GM18526 (cell line): ENCODE data around the gene TBCD.

Experiments
- POLR2A ChIP-seq: IDR thresholded peaks from 3 replicates; pipeline ENCODE4 v1.6.1; 2011; ENCODE audit not compliant: insufficient read length; ENCODE audit errors: extremely low read depth

Gene TBCD

DNA sequence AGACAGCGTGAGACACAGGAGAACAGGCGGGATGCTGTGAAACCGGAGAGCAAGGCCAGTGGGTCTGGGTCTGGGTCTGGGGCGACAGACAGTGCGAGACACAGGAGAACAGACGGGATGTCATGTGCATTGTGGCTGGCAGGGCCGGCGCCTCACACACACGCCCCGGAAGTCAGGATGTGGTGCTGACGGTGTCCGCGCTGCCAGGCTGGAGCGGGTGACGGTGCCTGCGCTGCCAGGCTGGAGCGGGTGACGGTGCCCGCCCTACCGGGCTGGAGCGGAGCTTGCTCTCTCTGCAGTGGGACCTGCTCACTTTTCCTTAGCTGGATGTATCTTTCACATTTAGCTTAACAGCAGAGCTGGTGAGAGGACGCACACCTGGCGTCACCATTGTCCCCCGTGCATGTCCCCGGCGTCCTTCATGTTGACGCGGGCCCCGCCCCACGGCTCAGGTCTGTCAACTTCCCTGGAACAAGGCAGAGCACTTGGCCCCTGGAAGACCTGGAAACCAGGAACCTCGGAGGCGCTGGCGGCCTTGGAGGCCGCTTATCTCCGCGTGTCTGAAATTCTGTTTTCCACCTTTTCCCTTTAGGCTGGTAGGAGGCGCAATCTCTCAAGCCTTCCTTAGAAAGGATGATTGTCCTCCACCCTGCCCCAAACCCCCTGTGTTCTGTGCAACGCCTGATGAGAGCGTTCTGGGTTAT lies 131.0 kb downstream of the TBCD start:
- no peak for TF ChIP-seq POLR2A

- TF ChIP-seq POLR2A = no peak
Observed at GRCh38 chr17:82883419-82884031, 131.7 kb downstream of the TBCD start.

DNA sequence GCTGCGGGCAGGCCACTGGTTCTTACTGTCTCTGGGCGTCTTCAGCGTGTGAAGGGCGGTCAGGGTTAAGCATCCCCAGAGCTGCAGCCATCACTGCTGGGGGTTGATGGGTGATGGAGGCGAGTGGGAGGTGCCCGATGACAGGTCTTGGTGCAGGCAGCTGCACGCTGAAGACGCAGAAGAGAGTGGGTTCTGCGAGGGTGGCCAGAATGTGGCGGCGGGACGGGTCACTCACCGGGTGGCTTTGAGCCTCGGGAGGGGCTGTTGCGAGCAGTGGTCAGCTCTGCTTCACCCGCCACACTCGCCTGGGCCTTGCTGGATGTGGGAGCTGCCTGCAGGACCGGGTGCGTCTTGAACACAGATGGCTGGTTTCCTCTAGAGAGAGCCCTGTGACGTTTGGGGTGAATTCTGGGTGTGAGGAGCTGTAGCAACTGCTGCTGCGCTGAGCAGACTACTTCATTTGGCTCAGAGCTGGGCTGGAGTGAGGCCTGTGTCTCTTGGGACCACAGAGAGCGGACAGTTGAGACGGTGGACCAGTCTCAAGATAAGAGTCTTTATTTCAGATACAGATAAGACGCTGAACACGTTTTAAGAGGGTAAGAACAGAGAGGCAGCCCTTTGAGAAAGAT lies 132.6 kb downstream of the TBCD start:
- TF ChIP-seq POLR2A = no peak

DNA sequence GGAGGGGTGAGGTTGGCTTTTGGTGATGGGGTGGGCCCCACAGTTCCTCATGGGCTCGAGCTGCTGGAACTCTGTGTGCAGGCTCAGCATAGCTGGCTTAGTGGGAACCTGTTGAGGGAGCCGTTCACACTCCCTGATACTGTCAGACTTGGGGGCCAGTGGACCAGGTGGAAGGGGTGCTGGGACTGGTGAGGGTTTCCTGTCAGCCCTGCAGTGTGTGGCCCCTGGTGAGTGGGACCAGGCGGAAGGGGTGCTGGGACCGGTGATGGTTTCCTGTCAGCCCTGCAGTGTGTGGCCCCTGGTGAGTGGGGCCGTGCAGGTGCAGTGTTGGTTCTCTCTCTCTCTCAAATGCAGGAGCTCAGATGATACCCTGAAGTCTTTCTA lies 133.1 kb downstream of the TBCD start:
- TF ChIP-seq POLR2A = no peak

GRCh38 chr17:82887255-82888164 lies 135.6 kb downstream of the TBCD start:
- no peak for TF ChIP-seq POLR2A

DNA sequence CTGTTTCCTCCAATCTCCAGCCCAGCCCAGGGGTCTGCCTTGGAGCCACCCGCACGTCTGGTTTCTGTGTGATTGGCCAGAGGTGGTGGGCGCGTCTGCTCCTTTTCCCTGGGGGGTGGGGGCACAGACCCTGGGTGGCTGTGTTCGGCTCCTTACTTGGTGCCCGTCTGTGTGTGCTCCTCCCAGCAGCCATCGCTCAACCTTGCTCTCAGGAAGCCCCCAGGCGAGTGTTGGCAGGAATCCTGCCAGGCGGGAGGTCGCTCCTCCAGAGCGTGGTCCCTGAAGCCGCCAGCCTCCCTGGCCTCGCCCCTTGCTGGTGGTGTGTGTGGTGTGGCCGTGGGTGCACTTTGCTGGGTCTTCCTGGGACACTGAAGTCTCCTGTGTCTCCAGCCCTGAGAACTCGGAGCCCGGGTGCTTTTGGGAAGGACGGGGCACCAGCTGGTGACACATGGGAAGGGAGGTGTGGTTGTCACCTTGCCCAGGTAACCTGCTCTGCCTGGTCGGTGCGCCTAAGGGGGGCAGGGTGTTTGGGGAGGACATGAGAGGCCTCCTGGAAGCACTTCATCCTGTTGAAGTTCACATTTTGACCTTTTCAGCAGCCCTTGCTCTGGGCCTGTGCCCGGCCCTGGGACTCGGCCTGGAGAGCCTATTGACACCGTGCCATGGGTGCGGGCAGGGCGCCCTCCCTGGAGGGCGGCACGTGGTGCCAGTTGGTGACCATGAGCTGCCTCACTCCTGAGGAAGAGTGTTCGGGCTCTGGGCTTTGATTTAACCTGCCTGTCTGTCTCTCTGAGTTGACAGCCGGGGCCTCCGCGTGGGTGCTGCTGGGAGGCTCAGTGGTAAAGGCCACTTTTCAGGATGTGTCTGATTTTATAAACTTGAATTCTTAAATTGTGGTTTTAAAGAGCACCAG lies 137.0 kb downstream of the TBCD start:
- TF ChIP-seq POLR2A = no peak

DNA sequence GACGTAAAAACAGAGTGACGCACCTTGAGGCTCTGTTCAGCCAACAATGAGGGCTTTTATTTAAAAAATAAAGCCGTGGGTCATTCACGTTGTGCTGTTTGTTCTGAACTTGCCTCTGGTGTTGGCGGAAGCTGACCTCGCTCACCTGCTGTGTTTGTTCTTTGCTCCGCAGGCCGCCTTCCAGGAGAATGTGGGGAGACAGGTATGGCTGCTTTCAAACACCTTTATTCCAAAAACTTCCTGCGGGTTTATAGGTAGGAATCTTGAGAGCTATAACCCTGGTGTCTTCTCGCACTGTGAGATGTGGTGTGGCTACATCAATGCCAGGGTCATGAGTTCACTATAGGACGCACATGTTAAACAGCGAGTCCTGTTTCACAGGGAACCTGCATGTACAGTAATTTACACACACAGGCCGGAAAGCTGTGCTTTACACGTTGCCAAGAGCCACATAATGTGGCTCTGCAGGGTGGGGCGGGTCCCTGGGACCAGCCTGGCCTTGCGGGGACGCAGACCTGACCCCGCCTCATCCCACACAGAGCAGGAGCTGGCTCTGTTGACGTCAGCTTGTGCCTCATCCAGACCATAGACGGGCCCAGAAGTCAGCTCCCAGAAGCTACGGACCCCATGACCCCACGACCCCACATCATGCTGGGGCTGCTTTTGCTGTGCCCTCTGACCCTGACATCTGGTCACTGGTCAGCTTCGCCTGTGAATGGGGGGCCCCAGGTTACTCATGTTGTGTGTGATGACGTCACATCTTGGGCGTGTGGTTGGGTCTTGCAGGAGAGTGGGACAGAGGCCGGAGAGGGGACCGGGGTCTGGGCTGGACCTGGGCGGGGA lies 137.9 kb downstream of the TBCD start:
- TF ChIP-seq POLR2A = no peak

GRCh38 chr17:82890339-82890730 lies 138.5 kb downstream of the TBCD start:
- TF ChIP-seq POLR2A = no peak

DNA sequence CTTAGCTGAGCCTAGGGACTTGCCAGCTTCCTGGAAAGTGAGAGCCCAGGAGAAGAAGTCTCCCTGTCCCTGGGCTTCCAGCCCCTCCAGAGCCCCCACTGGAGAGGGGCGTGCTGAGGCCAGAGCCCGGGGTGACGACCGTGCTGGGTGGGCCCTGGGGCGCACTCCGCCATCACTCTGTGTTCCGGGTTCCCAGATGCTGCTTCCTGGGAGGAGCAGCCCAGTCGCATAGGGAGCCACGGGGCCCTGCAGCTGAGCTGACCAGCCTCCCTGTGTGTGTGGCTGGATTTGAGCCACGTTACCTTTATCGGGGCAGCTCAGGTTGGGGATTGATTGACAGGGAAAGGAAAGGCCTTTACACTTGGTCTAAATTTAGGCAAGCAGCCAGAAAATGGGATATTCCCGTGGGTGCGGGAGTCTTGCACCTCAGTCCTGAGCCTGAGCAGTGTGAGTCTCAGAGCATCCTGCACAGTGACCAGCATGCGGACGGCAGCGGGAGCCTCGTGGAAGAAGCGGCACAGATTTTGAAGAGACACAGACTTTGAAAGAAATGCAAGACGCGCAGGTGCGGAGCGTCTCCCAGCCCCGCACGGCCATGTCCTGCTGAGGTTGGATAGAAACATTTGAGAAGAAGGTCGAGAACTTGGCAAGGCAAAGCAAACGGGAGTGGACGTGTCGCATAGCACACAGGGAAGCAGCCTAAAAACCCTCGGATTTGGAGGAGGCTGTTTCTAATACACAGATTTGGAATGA lies 139.2 kb downstream of the TBCD start:
- no peak for TF ChIP-seq POLR2A

- no peak for TF ChIP-seq POLR2A
Observed at GRCh38 chr17:82891911-82892310, 140.0 kb downstream of the TBCD start.

DNA sequence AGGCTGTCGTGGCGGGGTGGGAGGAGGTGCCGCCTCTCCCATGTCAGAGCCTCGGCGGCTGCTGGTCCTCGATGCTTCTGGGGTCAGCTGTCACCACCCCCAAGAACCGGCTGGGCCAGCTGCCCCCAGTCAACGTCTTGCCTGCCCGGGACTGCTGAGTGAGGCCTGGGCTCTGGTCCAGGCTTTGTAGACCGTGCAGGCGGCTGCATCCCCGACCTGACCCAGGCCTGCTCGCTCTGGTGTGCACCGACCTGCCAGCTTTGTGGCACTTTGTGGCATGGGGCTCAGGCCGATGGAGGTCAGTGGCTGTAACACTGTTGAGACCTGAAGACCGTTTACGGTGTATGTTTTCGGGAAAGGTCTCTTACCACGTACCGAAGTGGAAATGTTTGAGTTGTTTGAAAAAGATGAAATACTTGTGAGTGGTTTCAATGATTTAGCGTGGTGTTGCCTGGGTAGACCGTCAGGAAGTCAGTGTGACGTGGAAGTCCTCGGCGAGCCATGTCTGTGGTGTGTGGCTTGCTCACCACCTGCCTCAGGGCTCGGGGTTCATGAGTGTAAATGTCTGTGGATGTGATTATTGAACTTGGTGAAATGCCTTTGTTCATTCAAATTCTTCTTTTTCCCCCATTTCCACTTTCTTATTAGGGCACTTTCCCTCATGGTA lies 141.2 kb downstream of the TBCD start:
- no peak for TF ChIP-seq POLR2A

DNA sequence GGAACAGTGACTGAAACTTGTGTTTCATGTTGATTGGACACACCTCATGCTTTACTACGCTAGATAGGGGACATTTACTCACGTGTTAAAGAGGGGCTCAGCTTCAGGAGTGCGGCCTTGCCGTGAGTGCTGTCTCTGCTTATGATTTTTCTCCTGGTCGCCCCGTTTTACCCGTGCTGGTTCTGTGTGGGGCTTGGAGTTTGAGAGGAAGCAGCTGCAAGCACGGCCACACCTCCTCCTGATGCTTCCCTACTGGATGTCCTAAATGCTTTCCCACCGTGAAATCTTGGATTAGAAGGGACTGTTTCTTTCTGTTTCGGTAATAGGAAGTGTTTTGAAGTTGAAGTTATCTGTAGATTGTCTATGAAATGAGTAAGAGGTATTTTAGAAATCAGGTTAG lies 141.9 kb downstream of the TBCD start:
- TF ChIP-seq POLR2A = no peak
